Measurements from ENCODE around the gene CDC42EP5.

DNA sequence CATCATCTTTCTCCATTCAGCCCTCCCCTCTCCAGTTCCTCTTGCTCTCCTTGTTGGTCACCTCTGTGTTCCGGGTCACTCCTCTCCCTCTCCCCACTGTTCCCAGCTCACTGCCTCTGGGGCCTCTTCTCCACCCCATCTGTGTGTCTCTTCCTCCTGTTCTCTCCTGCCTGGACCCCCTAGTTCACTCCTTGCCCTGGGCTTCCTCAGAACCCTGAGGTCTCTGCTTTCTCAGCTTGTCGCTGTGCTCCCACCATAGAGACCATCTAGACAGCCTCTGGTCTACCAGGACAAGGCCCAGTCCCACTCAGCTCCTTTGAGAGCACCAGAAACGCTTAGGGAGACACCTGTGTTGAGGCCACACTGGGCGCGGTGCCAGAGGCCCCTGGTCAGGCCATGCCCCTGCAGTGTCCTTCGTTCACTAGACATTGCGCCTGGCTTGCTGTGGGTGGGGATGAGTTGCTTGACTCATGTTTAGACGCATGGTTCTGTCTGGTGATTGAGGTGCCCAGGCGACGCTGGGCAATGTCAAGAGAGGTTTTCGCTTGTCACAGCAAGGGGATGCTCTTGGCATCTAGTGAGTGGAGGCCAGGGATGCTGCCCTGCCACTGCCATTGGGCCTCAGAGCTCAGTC is 14.3 kb downstream of the CDC42EP5 start:
- TF ChIP-seq, protein P1, sequence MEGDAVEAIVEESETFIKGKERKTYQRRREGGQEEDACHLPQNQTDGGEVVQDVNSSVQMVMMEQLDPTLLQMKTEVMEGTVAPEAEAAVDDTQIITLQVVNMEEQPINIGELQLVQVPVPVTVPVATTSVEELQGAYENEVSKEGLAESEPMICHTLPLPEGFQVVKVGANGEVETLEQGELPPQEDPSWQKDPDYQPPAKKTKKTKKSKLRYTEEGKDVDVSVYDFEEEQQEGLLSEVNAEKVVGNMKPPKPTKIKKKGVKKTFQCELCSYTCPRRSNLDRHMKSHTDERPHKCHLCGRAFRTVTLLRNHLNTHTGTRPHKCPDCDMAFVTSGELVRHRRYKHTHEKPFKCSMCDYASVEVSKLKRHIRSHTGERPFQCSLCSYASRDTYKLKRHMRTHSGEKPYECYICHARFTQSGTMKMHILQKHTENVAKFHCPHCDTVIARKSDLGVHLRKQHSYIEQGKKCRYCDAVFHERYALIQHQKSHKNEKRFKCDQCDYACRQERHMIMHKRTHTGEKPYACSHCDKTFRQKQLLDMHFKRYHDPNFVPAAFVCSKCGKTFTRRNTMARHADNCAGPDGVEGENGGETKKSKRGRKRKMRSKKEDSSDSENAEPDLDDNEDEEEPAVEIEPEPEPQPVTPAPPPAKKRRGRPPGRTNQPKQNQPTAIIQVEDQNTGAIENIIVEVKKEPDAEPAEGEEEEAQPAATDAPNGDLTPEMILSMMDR (IDR thresholded peaks at IDR 0.05) = no peak
- TF ChIP-seq POLR2A (IDR thresholded peaks at IDR 0.05) = no peak

All from vagina (tissue), 2 donors.